Gastroesophageal sphincter (tissue), 4 donors: Measurements from ENCODE around the gene MAGEL2. TPM values are rescaled to one million over a fixed set of nuclear protein-coding genes. Genes with fewer than 3 reads are reported as not detected.

Source experiments
- ATAC-seq: fragments of 150-250 bp; one replicate; pipeline ENCODE4 v1.9.1; 2016; ENCODE audit warnings: mild to moderate bottlenecking, moderate library complexity
- H3K27ac ChIP-seq, 4 donors: fragments of 200-600 bp; sonication (generic) in 3 of 4; 1 replicate in 3 of 4; 2 replicates in 1 of 4; pipeline ENCODE4 v1.5.1; 2016 to 2019
- H3K27me3 ChIP-seq: fragments of 200-600 bp; sonication (generic); one replicate; pipeline ENCODE4 v1.5.1; 2019
- H3K36me3 ChIP-seq, 2 donors: fragments of 200-600 bp; sonication (generic); one replicate each; pipeline ENCODE4 v1.5.1; 2019; ENCODE audit warnings: control low read depth in 1 of 2
- H3K4me1 ChIP-seq, 3 donors: fragments of 200-600 bp; sonication (generic); 1 replicate in 2 of 3; 2 replicates in 1 of 3; pipeline ENCODE4 v1.5.1; 2016 to 2019; ENCODE audit warnings: control low read depth in 2 of 3
- H3K4me3 ChIP-seq, 2 donors: fragments of 200-600 bp; sonication (generic); one replicate each; pipeline ENCODE4 v1.5.1; 2019; ENCODE audit warnings: mild to moderate bottlenecking in 1 of 2, moderate library complexity in 1 of 2
- H3K9me3 ChIP-seq, 3 donors: fragments of 200-600 bp; sonication (generic); one replicate each; pipeline ENCODE4 v1.5.1; 2017 to 2019; ENCODE audit warnings: control low read depth in 2 of 3
- EP300 ChIP-seq: sonication (generic); formaldehyde crosslinking; IDR thresholded peaks from one replicate; pipeline ENCODE4 v1.6.1; 2017; ENCODE audit warnings: antibody characterized with exemption, mild to moderate bottlenecking
- POLR2A ChIP-seq, 2 donors: fragments of 450-650 bp; IDR thresholded peaks; one replicate each; pipeline ENCODE4 v1.6.1; 2017; ENCODE audit warnings: antibody characterized with exemption in 2 of 2, mild to moderate bottlenecking in 2 of 2, moderate library complexity in 1 of 2
- POLR2AphosphoS5 ChIP-seq: sonication (generic); formaldehyde crosslinking; IDR thresholded peaks from one replicate; pipeline ENCODE4 v1.6.1; 2017; ENCODE audit warnings: antibody characterized with exemption
- WGBS, 2 donors: methylation state at CpG; one replicate each; pipeline ENCODE4 v1.1.5; 2018; ENCODE audit warnings: low coverage in 1 of 2; 5-methylcytosine and 5-hydroxymethylcytosine counted together
- total RNA-seq, 4 donors: library from RNA; depleted of rRNA; stranded (reverse); fragments of >200 nt; gene quantifications; one replicate each; pipeline ENCODE4 v1.1.0, GENCODE V29; 2016
- TF ChIP-seq, protein P1 (sequence below), 4 experiments: fragments of 200-600 bp in 2 of 4; fragments of 450-650 bp in 2 of 4; sonication (generic) in 1 of 4; IDR thresholded peaks; one replicate each; pipeline ENCODE4 v1.5.1; 2017 to 2019; ENCODE audit warnings: antibody characterized with exemption in 4 of 4, mild to moderate bottlenecking in 2 of 4, moderate library complexity in 2 of 4

MAGEL2 gene
- total RNA-seq, 4 donors from 2014 or later = 0.13 to 0.15 TPM; not detected in 2

DNA sequence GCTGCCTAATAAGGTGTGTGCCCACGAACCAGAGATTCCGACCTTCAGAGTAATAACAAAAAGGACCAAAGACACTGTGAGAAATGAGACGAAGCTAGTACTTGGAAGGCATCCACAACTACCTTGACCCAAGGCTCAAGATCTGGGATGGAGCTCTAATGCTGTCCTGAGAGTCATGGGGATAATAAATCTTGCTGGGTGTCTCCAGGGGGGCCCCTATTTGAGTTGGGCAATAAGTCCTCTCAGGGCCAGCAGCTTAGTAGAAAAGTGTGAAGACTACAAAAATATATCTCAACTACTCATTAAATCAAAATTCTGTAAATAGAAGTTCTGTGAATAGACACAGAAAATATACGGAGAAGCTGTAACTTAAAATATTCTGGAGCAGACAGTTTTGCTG lies 42.3 kb upstream of the MAGEL2 start:
- peaks cover 0 to 12% (median 0%) of the 10 kb centered on the region in 3 donors for H3K4me1 ChIP-seq
- ATAC-seq = no peak
- WGBS, 2 donors = 59 to 63% methylated on average over 3 to 4 of the region's 4 CpGs
- peaks cover 7% of the 10 kb centered on the region for H3K27me3 ChIP-seq
- H3K27ac ChIP-seq = peak overlapping the region in 3 of 4 donors; percentile 2 to 37 (median 25)
- H3K36me3 ChIP-seq = no peaks in the 10 kb centered on the region
- TF ChIP-seq POLR2A (IDR thresholded peaks at IDR 0.05) = no peak
- H3K9me3 ChIP-seq = no peaks in the 10 kb centered on the region
- no peak overlapping the region for H3K4me3 ChIP-seq

DNA sequence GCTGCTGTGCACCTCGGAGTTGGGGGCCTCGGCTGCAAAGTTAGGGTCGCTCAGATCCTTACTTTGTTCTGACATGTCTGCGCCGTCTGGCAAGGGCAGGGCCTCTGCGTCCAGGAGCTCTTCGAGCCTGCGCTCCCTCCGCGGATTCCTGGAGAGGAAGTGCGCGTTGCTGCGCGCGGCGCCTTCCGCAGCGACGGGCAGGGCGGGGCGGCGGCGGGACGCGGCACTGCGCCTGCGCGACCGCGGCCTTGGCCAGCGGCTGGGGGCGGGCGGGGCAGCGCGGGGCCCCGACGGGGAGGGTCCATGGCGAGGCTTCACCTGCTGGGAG lies 39.4 kb upstream of the MAGEL2 start, which contains the start of gene NDN:
NDN (minus strand) TSS at position 163 of the 328 bp plus-strand sequence; CDS start at position 75, 88 bp downstream.
- TF ChIP-seq POLR2A (IDR thresholded peaks at IDR 0.05) (no peak), EP300 (no peak), POLR2AphosphoS5 (no peak)
- TF ChIP-seq, protein P1, sequence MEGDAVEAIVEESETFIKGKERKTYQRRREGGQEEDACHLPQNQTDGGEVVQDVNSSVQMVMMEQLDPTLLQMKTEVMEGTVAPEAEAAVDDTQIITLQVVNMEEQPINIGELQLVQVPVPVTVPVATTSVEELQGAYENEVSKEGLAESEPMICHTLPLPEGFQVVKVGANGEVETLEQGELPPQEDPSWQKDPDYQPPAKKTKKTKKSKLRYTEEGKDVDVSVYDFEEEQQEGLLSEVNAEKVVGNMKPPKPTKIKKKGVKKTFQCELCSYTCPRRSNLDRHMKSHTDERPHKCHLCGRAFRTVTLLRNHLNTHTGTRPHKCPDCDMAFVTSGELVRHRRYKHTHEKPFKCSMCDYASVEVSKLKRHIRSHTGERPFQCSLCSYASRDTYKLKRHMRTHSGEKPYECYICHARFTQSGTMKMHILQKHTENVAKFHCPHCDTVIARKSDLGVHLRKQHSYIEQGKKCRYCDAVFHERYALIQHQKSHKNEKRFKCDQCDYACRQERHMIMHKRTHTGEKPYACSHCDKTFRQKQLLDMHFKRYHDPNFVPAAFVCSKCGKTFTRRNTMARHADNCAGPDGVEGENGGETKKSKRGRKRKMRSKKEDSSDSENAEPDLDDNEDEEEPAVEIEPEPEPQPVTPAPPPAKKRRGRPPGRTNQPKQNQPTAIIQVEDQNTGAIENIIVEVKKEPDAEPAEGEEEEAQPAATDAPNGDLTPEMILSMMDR (IDR thresholded peaks at IDR 0.05) = no peak
- Histone ChIP-seq H3K36me3 (no peaks in the 10 kb centered on the region), H3K27ac (peak within 1 kb of the TSS in 3 of 4 donors; percentile 37 to 55 (median 54)), H3K27me3 (peaks cover 7% of the 10 kb centered on the region), H3K9me3 (no peaks in the 10 kb centered on the region), H3K4me1 (peaks cover 0 to 12% (median 0%) of the 10 kb centered on the region in 3 donors), H3K4me3 (peak within 1 kb of the TSS; percentile 40 to 64)
- ATAC-seq = peak; percentile 66
- 0% methylated on average over 1 of the region's 38 CpGs; no CpG with 5 or more reads in 1 of the 2 donors for WGBS, 2 donors

GRCh38 chr15:23686466-23687142 lies 38.9 kb upstream of the MAGEL2 start:
- Histone ChIP-seq H3K4me3 (peak overlapping the region; percentile 40 to 64), H3K27ac (peak overlapping the region in 3 of 4 donors; percentile 37 to 55 (median 54)), H3K36me3 (no peaks in the 10 kb centered on the region), H3K9me3 (no peaks in the 10 kb centered on the region), H3K4me1 (peaks cover 0 to 12% (median 0%) of the 10 kb centered on the region in 3 donors), H3K27me3 (peaks cover 7% of the 10 kb centered on the region)
- WGBS, 2 donors = 28% methylated on average over 5 of the region's 57 CpGs; no CpG with 5 or more reads in 1 of the 2 donors
- ATAC-seq = peak; percentile 21
- TF ChIP-seq POLR2A (IDR thresholded peaks at IDR 0.05) (no peak), EP300 (no peak), POLR2AphosphoS5 (no peak)
- TF ChIP-seq, protein P1 (IDR thresholded peaks at IDR 0.05) = no peak

DNA sequence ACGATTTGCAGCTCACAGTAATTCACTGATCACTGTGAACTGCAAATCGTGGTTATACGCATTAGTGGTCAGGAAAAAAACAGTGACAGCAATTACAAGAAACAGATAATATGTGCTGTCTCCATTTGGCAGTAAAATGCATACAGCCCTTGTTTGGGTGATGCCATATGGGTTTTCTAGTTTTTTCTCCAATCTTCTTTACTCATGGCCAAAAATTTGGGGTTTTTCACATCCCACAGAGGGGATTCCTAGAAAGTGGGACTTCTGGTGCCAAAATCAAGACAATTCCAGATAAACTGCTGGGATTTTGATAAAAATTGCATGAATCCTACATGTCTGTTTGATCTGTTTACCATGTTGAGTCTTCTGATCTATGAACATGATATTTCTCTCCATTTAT lies 23.8 kb upstream of the MAGEL2 start:
- no peaks in the 10 kb centered on the region for H3K9me3 ChIP-seq

GRCh38 chr15:23670970-23671369 lies 23.3 kb upstream of the MAGEL2 start:
- Histone ChIP-seq H3K27ac (no peak overlapping the region), H3K4me3 (no peak overlapping the region), H3K27me3 (peaks cover 5% of the 10 kb centered on the region), H3K36me3 (no peaks in the 10 kb centered on the region), H3K4me1 (no peaks in the 10 kb centered on the region), H3K9me3 (no peaks in the 10 kb centered on the region)
- no peak for TF ChIP-seq EP300
- no peak for TF ChIP-seq POLR2AphosphoS5
- TF ChIP-seq, protein P1 (IDR thresholded peaks at IDR 0.05) = no peak
- TF ChIP-seq POLR2A (IDR thresholded peaks at IDR 0.05) = no peak
- ATAC-seq = no peak
- WGBS, 2 donors = 83 to 100% methylated on average over 1 of the region's 1 CpG

More for the DNA sequence above, 23.8 kb upstream of the MAGEL2 start:
- no peak overlapping the region for H3K4me3 ChIP-seq
- TF ChIP-seq POLR2A (IDR thresholded peaks at IDR 0.05) (no peak), EP300 (no peak)
- TF ChIP-seq, protein P1 (IDR thresholded peaks at IDR 0.05) = no peak
- peaks cover 5% of the 10 kb centered on the region for H3K27me3 ChIP-seq
- H3K4me1 ChIP-seq = no peaks in the 10 kb centered on the region
- no peaks in the 10 kb centered on the region for H3K36me3 ChIP-seq
- no peak overlapping the region for H3K27ac ChIP-seq
- ATAC-seq = no peak
- WGBS, 2 donors = 42 to 60% methylated on average over 3 of the region's 3 CpGs
